NCI-H1105 (cell line): Measurements from ENCODE around the gene RDX.
A peak's percentile ranks its signal among the peaks of the same experiment; 100 is the strongest.
"Not testable (repeated sequence)": the region's sequence is repeated elsewhere in the genome, so short reads cannot be mapped to it uniquely, and the experiment has no call there.

ENCODE experiments used
- DNase-seq: peaks from one replicate; lab custom pipeline; 2025; lab: John Stamatoyannopoulos, UW

Gene RDX

DNA sequence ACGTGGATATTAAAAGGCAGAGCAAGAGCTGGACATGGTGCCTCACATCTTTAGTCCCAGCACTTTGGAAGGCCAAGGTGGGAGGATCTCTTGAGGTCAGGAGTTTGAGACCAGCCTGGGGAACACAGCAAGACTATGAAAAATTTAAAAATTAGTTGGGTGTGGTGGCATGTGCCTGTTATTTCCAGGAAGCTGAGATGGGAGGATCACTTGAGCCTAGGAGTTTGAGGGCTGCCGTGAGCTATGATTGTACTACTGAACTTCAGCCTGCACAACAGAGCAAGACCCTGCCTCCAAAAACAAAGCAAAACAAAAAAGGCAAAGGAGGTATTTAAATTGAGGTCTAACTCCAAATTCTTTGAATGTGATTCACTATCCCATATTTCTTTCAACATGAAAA is 23.5 kb downstream of the RDX start:
- DNase-seq: no peak

- no peak for DNase-seq
These were observed 26.4 kb downstream of the RDX start for GRCh38 chr11:110269996-110270395.

GRCh38 chr11:110268441-110268840 is 28.0 kb downstream of the RDX start:
- DNase-seq: no peak

DNA sequence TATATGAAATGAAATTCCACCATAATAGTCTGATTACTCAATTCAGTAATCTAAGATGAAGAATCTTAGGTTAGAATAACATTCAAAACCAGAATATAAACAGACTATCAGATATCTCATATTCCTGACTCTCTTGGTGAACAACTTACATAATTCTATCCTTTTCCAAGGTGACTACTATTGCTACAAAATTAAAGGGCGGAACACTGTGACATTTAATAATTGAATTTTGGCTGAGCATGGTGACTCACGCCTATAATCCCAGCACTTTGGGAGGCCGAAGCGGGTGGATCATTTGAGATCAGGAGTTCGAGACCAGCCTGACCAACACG is 34.4 kb downstream of the RDX start:
- no peak for DNase-seq

GRCh38 chr11:110261195-110262071 is 35.0 kb downstream of the RDX start:
- no peak for DNase-seq

GRCh38 chr11:110253525-110253924 is 42.9 kb downstream of the RDX start:
- no peak for DNase-seq

DNA sequence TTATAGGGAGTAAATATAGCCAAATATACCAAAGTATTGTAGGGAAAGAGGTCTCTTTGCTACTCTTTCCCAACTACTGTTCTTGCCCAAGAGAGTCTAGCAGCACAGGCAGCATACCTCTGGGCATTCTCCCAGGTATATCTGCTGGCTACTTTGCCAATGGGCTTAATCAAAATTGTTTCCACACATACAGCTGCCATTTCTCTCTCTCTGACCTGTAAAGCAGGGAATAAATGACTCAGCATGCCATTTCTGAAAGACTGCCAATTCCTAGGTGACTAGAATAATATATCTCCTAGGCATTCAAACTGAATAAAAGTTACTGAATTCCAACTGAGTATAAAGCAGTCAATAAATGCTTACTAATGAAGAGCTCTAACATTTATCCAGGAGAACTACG is 44.6 kb downstream of the RDX start:
- DNase-seq: peak; percentile 31

GRCh38 chr11:110250168-110250567 is 46.2 kb downstream of the RDX start:
- no peak for DNase-seq

DNA sequence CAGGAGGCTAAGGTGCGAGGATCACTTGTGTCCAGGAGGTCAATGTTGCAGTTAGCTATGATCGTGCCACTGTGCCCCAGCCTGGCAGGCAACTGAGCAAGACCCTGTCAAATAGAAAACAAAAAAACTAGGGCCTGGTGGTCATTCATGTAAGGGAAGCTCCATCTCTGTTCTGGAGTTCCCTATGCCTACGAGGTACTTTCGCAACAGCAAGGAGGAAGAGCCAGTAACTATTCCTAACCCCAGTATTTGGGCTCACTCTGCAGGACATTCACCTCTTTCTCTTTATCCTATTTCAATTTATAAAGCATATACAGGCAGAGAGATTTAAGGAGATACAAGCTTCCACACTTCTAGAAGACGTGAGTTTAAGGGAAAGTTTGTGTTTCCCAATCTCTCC is 46.6 kb downstream of the RDX start:
- DNase-seq: no peak

DNA sequence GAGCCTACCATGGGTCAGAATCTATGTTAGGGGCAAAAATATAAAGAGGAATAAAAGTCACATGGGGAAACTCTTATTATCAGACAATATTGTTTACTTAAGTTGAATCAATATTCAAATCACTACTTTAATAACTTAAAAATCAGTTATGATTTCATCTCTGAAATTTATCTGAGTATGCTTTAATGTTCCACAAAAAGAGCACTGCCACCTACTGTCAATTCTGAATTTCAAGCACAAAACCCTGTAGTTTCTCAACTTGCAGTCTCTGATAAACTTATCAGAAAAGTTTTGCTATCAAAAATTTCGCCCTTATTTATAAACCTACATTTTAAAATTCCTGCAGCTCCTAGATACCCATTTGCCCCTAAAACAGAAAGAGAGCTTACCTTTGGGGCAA is 47.3 kb downstream of the RDX start:
- no peak for DNase-seq

DNA sequence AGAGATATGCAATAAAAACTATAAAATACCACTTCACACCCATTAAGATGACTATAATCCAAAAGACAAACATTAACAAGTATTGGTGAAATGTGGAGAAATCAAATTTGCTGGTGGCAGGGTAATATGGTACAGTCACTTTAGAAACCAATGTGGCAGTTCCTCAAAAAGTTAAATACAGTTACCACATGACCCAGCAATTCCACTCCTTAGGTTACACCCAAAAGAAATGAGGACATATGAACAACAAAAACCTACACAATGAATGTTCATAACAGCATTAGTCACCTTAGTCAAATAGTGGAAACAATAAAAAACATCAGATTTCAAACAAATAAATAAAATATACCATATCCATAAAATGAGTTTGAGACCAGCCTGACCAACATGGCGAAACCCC is 52.6 kb downstream of the RDX start:
- DNase-seq: no peak

DNA sequence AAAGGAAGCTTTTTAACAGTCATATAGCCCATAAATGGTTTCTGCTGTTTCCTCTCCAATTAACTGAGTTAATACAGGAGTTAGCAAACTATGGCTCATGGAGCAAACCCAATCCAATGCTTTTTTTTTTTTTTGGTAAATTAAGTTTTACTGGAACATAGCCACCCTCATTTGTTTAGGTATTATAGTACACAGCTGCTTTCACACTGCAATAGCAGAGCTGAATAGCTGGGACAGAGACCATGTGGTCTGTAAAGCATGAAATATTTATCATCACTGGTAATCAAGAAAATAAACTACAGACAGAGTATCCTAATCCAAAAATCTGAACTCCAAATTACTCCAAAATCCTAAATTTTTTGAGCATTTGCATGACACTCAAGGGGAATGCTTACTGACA is 53.7 kb downstream of the RDX start:
- DNase-seq: no peak

DNA sequence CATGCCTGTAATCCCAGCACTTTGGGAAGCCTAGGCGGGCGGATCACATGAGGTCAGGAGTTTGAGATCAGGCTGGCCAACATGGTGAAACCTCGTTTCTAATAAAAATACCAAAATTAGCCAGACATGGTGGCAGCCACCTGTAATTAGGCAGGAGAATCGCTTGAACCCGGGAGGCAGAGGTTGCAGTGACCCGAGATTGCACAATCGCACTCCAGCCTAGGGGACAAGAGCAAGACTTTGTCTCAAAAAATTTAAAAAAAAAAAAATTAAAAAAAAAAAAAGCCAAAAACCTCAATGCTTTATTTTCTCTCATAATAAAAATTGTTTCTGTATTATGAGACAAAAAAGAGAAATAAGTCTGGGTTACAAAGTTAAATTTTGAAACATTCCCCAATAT is 54.2 kb downstream of the RDX start:
- DNase-seq: no peak

DNA sequence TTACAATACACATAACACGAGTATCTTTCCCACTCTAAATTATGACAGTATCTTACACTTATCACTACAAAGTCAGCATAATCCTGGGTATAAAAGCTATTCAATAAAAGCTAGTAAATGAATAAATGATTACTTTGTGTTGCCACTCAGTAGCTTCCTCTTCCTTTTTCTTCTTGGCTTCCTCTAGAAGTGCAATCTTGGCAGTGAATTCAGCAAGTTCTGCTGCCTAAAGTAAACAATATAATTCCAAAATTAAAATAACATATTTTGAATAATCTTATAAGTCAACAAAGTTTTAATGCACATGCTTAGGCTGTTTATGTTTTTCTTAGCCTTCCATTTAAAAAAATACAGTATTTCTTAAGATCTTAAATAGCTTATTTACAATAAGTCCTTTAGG is 60.4 kb downstream of the RDX start:
- DNase-seq: no peak

GRCh38 chr11:110230377-110230776 is 66.0 kb downstream of the RDX start:
- DNase-seq: no peak

DNA sequence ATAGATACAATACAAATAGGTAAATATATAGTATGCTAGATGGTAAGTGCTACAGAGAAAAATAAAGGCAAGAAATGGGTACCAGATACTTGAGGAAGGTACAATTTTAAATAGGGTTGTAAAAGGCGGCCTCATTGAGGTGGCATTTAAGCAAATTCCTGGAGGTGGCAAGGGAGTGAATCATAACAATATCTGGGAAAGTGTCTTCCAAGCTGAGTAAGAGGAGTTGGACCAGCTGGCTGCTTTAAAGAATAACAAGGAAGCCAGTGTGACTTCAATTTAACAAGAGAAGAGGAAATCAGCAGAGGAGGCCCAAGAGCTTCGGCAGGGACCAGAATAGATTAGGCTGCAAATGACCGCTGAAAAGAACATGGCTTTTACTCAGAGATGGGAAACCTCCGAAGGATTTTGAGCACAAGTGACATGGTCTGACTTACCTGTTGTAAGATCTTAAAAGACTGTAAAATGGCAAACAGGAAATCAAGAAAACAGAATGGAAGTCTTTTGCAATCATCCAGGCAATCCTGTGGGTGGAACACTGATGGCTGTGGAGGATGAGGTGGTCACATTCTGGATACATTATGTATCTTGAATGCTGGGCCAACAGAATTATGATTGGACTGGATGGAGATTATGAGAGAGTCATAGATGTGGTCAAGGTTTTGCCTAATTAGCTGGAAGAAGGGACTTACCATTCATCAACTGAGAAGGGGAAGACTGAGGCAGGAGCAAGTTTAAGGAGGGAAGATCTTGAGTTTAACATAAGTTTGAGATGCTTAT is 77.2 kb downstream of the RDX start:
- DNase-seq: no peak

DNA sequence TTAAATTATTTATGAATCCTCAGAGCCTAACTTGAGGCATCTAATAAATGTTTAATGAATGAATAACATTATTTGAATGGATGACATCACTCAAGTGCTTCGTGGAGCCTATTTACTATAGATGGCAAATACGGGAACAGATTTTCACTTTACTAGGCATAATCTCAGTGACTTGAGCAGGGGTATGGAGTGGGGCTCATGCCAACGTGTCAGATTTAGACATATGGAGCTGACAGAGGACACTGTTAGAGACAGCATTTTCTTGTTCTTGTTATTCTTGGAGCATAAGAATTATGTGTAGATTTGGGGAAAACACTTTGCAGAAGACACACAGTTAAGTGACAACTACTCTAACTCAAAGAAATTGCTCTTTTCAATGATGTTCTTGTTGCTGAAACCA is 78.5 kb downstream of the RDX start:
- no peak for DNase-seq

GRCh38 chr11:110217223-110217877 is 79.1 kb downstream of the RDX start:
- DNase-seq: no peak

DNA sequence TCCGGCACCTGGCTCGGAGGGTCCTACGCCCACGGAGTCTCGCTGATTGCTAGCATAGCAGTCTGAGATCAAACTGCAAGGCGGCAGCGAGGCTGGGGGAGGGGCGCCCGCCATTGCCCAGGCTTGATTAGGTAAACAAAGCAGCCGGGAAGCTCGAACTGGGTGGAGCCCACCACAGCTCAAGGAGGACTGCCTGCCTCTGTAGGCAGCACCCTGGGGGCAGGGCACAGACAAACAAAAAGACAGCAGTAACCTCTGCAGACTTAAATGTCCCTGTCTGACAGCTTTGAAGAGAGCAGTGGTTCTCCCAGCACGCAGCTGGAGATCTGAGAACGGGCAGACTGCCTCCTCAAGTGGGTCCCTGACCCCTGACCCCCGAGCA is 87.1 kb downstream of the RDX start:
- not testable (repeated sequence) for DNase-seq

DNA sequence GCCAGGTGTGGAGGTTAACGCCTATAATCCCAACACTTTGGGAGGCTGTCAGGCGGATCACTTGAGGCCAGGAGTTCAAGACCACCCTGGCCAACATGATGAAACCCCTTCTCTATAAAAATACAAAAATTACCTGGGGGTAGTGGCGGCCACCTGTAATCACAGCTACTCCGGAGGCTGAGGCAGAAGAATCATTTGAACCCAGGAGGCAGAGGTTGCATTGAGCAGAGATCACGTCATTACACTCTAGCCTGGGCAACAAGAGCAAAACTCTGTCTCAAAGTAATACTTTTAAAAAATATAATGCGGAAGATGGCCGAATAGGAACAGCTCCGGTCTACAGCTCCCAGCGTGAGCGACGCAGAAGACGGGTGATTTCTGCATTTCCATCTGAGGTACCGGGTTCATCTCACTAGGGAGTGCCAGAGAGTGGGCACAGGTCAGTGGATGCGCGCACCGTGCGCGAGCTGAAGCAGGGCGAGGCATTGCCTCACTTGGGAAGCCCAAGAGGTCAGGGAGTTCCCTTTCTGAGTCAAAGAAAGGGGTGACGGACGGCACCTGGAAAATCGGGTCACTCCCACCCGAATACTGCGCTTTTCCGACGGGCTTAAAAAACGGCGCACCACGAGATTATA is 87.6 kb downstream of the RDX start:
- DNase-seq: not testable (repeated sequence)

- DNase-seq: no peak
These were observed 89.3 kb downstream of the RDX start for GRCh38 chr11:110207123-110207522.

- no peak for DNase-seq
These were observed 95.6 kb downstream of the RDX start for GRCh38 chr11:110200836-110201235.

- DNase-seq: no peak
These were observed 96.2 kb downstream of the RDX start for GRCh38 chr11:110200241-110200640.
